Thoracic aorta (tissue), 2 donors: ENCODE data around the gene PRLH. TPM values are rescaled to one million over a fixed set of nuclear protein-coding genes. Genes with fewer than 3 reads are reported as not detected.

Experiments used
- ATAC-seq: fragments of 150-250 bp; one replicate; pipeline ENCODE4 v1.8.0; 2017; ENCODE audit warnings: low read depth; ENCODE audit not compliant: insufficient number of reproducible peaks, low FRiP score
- DNase-seq: peaks from one replicate; pipeline ENCODE4 v3.0.0-alpha.2; 2020; ENCODE audit warnings: low spot score
- H3K27ac ChIP-seq, 2 donors: fragments of 200-600 bp; sonication (generic); 1 replicate in 1 of 2; 2 replicates in 1 of 2; pipeline ENCODE4 v1.5.1; 2016; ENCODE audit warnings: mild to moderate bottlenecking in 2 of 2, moderate library complexity in 2 of 2
- H3K27me3 ChIP-seq: fragments of 200-600 bp; sonication (generic); replicated peaks from 2 replicates; pipeline ENCODE4 v1.6.0; 2016; ENCODE audit warnings: mild to moderate bottlenecking; ENCODE audit not compliant: insufficient read depth
- H3K36me3 ChIP-seq: fragments of 200-600 bp; sonication (generic); one replicate; pipeline ENCODE4 v1.5.1; 2016
- H3K4me1 ChIP-seq, 2 donors: fragments of 200-600 bp; sonication (generic); 1 replicate in 1 of 2; 2 replicates in 1 of 2; pipeline versions ENCODE4 v1.5.1 to v1.6.0; 2016; ENCODE audit warnings: low read depth in 2 of 2, mild to moderate bottlenecking in 1 of 2; ENCODE audit not compliant: control insufficient read depth in 1 of 2
- H3K4me3 ChIP-seq: fragments of 200-600 bp; sonication (generic); 2 replicates; pipeline ENCODE4 v1.5.1; 2016; ENCODE audit warnings: mild to moderate bottlenecking
- H3K9me3 ChIP-seq: fragments of 200-600 bp; sonication (generic); 2 replicates; pipeline ENCODE4 v1.5.1; 2016
- CTCF ChIP-seq: fragments of 200-600 bp; sonication (generic); IDR thresholded peaks from one replicate; pipeline ENCODE4 v1.5.1; 2019; ENCODE audit warnings: antibody characterized with exemption
- total RNA-seq, 2 donors: library from RNA; depleted of rRNA; stranded (reverse); fragments of >200 nt; gene quantifications; one replicate each; pipeline versions ENCODE4 v1.1.0 to v1.2.3, GENCODE V29; 2016

The PRLH gene
- total RNA-seq, 2 donors from 2014 or later = not detected

DNA sequence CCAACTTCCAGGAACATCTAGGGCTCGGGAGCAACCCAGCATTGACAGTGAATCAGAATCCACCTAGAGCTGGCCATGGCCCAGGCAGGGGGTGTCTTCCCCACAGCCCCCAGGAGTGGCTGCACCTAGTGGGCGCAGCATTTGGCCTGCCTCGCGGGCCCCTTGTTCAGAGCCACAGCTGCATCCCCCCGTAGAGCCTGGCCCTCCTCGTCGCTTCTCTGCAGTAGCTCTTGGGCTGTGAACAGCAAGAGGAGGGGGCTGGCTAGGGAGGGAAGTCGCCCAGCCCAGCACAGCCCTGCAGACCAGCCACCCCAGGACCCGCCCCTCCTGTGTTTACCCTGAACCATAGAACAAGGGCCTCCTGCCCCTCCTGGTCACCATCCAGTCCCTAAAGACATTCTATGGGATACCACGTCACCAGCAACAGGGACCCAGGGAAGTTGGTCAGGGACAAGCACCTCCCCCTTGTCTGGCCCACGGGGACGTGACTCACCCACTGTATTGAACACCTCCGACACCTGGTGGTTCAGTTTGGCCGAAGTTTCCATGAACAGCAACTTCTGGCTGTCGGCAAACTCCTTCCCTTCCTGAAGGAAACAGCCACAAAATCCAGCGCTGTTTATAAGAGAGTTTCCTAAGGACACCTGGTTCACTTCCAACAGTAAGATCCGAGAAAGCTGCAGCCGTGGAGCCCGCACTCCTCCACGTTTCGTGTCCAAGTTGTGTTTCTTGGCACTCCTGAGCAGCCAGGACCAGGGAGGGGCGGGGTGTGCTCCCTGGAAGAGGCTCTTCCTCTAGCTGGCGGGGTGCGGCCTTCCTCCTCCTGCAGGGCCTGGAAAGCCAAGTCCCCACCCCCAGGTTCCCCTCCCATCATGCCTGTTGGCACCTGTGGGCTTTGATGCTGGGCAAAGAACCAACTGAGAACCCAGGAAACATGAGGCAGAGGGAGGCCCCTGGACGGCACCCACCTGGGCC, 8.8 kb downstream of the PRLH start:
- Histone ChIP-seq H3K9me3 (no peaks in the 10 kb centered on the region), H3K36me3 (no peaks in the 10 kb centered on the region), H3K4me1 (peaks cover 0 to 21% of the 10 kb centered on the region in 2 donors), H3K4me3 (no peak overlapping the region), H3K27me3 (no peaks in the 10 kb centered on the region), H3K27ac (no peak overlapping the region)
- TF ChIP-seq CTCF = no peak
- no peak for DNase-seq
- ATAC-seq = no peak

GRCh38 chr2:237575869-237576862, 9.8 kb downstream of the PRLH start:
- Histone ChIP-seq H3K36me3 (no peaks in the 10 kb centered on the region), H3K27me3 (no peaks in the 10 kb centered on the region), H3K27ac (no peak overlapping the region), H3K4me3 (no peak overlapping the region), H3K4me1 (peaks cover 0 to 21% of the 10 kb centered on the region in 2 donors), H3K9me3 (no peaks in the 10 kb centered on the region)
- TF ChIP-seq CTCF = no peak
- ATAC-seq (no peak), DNase-seq (no peak)

GRCh38 chr2:237576974-237577373, 10.6 kb downstream of the PRLH start:
- Histone ChIP-seq H3K36me3 (no peaks in the 10 kb centered on the region), H3K4me3 (no peak overlapping the region), H3K9me3 (no peaks in the 10 kb centered on the region), H3K4me1 (peaks cover under 1 to 24% of the 10 kb centered on the region in 2 donors), H3K27me3 (no peaks in the 10 kb centered on the region), H3K27ac (no peak overlapping the region)
- TF ChIP-seq CTCF = no peak
- ATAC-seq (no peak), DNase-seq (no peak)

GRCh38 chr2:237577458-237577857, 11.1 kb downstream of the PRLH start:
- no peak for TF ChIP-seq CTCF
- Histone ChIP-seq H3K27me3 (no peaks in the 10 kb centered on the region), H3K27ac (no peak overlapping the region), H3K4me1 (peaks cover 5 to 24% of the 10 kb centered on the region in 2 donors), H3K9me3 (no peaks in the 10 kb centered on the region), H3K4me3 (no peak overlapping the region), H3K36me3 (no peaks in the 10 kb centered on the region)
- ATAC-seq (no peak), DNase-seq (no peak)
